ENCODE data around the gene GLI3.

DNA sequence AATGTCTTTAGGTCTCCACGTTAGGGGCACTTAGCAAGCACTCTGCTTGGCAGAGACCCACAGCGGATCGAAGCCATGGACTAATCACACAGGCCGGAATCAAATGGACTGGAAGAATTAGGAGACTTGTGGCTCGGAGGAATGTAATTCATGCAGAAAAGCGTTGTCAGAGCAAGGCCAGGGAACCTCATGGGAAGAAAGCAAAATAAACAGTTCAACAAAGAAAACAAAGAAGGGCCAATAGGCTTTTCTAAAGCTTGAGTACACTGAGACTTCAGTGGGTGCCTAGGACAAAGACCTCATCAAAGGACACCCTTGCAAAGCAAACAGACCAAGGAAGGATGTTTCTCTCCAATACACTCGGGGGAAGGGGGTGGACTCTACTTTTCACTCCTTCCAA is 171.1 kb downstream of the GLI3 start:
- TF ChIP-seq, protein P1, sequence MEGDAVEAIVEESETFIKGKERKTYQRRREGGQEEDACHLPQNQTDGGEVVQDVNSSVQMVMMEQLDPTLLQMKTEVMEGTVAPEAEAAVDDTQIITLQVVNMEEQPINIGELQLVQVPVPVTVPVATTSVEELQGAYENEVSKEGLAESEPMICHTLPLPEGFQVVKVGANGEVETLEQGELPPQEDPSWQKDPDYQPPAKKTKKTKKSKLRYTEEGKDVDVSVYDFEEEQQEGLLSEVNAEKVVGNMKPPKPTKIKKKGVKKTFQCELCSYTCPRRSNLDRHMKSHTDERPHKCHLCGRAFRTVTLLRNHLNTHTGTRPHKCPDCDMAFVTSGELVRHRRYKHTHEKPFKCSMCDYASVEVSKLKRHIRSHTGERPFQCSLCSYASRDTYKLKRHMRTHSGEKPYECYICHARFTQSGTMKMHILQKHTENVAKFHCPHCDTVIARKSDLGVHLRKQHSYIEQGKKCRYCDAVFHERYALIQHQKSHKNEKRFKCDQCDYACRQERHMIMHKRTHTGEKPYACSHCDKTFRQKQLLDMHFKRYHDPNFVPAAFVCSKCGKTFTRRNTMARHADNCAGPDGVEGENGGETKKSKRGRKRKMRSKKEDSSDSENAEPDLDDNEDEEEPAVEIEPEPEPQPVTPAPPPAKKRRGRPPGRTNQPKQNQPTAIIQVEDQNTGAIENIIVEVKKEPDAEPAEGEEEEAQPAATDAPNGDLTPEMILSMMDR (IDR thresholded peaks at IDR 0.05): no peak
- TF ChIP-seq ZFX (IDR thresholded peaks at IDR 0.05; ENCODE audit: borderline replicate concordance): no peak

Data from 22Rv1 (cell line).